ENCODE data around the gene FOCAD.

DNA sequence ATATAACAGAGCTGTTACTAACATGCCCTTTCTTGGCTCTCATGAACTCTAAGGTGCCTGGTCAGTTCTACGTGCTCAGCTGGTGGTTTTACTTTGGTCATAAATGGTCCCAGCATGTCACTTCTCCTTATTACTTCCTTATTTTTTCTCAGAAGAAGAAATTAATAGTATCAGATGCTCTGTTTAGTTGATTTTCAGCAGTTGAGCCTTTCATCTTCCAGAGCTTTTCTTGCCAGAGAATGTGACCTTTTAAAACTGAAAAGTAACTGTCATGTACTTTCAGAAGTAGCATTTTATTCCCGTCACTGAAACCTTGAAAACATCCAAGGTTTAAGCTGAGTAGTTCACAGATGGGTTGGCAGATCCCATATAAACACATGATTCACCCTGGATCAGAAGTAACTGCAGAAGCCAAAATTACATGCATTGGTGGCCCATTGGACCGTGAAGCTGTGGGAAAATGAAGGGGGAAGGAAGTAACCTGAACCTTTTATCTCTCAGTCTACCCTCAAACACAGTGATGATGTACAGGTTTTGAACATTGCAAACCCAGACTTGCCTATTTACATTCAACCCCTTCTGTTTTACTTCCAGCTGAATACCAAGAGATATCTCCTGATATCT, 296.9 kb downstream of the FOCAD start:
- TF ChIP-seq, protein P1, sequence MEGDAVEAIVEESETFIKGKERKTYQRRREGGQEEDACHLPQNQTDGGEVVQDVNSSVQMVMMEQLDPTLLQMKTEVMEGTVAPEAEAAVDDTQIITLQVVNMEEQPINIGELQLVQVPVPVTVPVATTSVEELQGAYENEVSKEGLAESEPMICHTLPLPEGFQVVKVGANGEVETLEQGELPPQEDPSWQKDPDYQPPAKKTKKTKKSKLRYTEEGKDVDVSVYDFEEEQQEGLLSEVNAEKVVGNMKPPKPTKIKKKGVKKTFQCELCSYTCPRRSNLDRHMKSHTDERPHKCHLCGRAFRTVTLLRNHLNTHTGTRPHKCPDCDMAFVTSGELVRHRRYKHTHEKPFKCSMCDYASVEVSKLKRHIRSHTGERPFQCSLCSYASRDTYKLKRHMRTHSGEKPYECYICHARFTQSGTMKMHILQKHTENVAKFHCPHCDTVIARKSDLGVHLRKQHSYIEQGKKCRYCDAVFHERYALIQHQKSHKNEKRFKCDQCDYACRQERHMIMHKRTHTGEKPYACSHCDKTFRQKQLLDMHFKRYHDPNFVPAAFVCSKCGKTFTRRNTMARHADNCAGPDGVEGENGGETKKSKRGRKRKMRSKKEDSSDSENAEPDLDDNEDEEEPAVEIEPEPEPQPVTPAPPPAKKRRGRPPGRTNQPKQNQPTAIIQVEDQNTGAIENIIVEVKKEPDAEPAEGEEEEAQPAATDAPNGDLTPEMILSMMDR (conservative IDR thresholded peaks at IDR 0.05) = no peak
- TF ChIP-seq EZH2 (IDR thresholded peaks at IDR 0.05; ENCODE audit: low read depth) = no peak
